GM12878 (cell line): Measurements from ENCODE around the gene SMPD2. TPM values are rescaled to one million over a fixed set of nuclear protein-coding genes. Genes with fewer than 3 reads are reported as not detected.

Source experiments
- ATAC-seq: fragments of 200-7000 bp; cut with Tn5 transposase; 3 replicates; pipeline ENCODE4 v1.9.1; 2020; ENCODE audit warnings: mild to moderate bottlenecking, moderate library complexity
- BruUV-seq: library from RNA; stranded (reverse); fragments of 400-500 nt; replicated peaks from 2 replicates; lab custom pipeline; 2021; lab: Mats Ljungman, UMichigan
- CTCF ChIA-PET: fragments of 300-600 bp; sonication (Branson Sonifier 250); formaldehyde crosslinking; extraction: SDS; loops from one replicate; lab custom pipeline; 2021; ENCODE audit warnings: inconsistent platforms; lab: Yijun Ruan, JAX
- POLR2A ChIA-PET: fragments of 350-600 bp; formaldehyde crosslinking; extraction: SDS; loops from one replicate; lab custom pipeline; 2021; ENCODE audit warnings: inconsistent platforms; lab: Charles Lee
- RAD21 ChIA-PET: fragments of 300-600 bp; sonication (Branson Sonifier 250); formaldehyde crosslinking; loops from one replicate; lab custom pipeline; 2023; ENCODE audit warnings: antibody characterized with exemption; ENCODE audit not compliant: unreplicated experiment; lab: Charles Lee
- SMC1A ChIA-PET: fragments of 300-600 bp; sonication (Branson Sonifier 250); formaldehyde crosslinking; loops from one replicate; lab custom pipeline; 2023; ENCODE audit not compliant: unreplicated experiment, uncharacterized antibody; lab: Charles Lee
- DNase-seq: peaks from one replicate; pipeline ENCODE4 v3.0.0-alpha.2; 2011; ENCODE audit warnings: low read depth, low spot score
- FAIRE-seq: peaks from 3 replicates; lab custom pipeline; 2011; peaks lifted over from hg19 to GRCh38; lab: Jason Lieb, UNC
- H2AFZ ChIP-seq: 2 replicates; pipeline ENCODE4 v1.6.0; 2011; ENCODE audit warnings: low read depth, low read length, control low read depth; ENCODE audit not compliant: control insufficient read depth
- H3K27ac ChIP-seq: 2 replicates; pipeline ENCODE4 v1.5.1; 2011; ENCODE audit warnings: control low read depth; ENCODE audit not compliant: control insufficient read depth, insufficient read depth
- H3K27me3 ChIP-seq, 2 experiments: replicated peaks in 1 of 2; 2 replicates each; pipeline versions ENCODE4 v1.6.0 to v1.6.1; 2011; ENCODE audit warnings: low read length in 1 of 2; ENCODE audit not compliant: control insufficient read depth in 2 of 2, insufficient read depth in 2 of 2
- H3K36me3 ChIP-seq, 2 experiments: 2 replicates each; pipeline ENCODE4 v1.5.1; 2011; ENCODE audit warnings: low read length in 1 of 2; ENCODE audit not compliant: control insufficient read depth in 2 of 2, insufficient read depth in 2 of 2
- H3K4me1 ChIP-seq: 2 replicates; pipeline ENCODE4 v1.6.1; 2011; ENCODE audit warnings: mild to moderate bottlenecking, low read length, moderate library complexity, mixed read lengths; ENCODE audit not compliant: control insufficient read depth, insufficient read depth
- H3K4me2 ChIP-seq: 2 replicates; pipeline ENCODE4 v1.6.0; 2011; ENCODE audit warnings: control low read depth; ENCODE audit not compliant: control insufficient read depth, insufficient read depth
- H3K4me3 ChIP-seq: fragments of 200-600 bp; sonication (generic); 2 replicates; pipeline ENCODE4 v1.5.1; 2016
- H3K79me2 ChIP-seq: 2 replicates; pipeline ENCODE4 v1.6.0; 2011; ENCODE audit warnings: low read length; ENCODE audit not compliant: control insufficient read depth, insufficient read depth
- H3K9ac ChIP-seq: 2 replicates; pipeline ENCODE4 v1.8.0; 2011; ENCODE audit warnings: low read length, control low read depth, mixed read lengths; ENCODE audit not compliant: control insufficient read depth, insufficient read depth
- H3K9me3 ChIP-seq: replicated peaks from 3 replicates; pipeline ENCODE4 v1.5.1; 2011; ENCODE audit warnings: mild to moderate bottlenecking, low read length; ENCODE audit not compliant: control insufficient read depth, insufficient read depth
- H4K20me1 ChIP-seq: 2 replicates; pipeline ENCODE4 v1.6.0; 2011; ENCODE audit not compliant: control insufficient read depth, insufficient read depth
- BCL11A ChIP-seq: IDR thresholded peaks from 2 replicates; pipeline ENCODE4 v1.6.1; 2011; ENCODE audit warnings: low read depth, low read length
- KLF5 ChIP-seq: fragments of 450-650 bp; IDR thresholded peaks from 2 replicates; pipeline ENCODE4 v1.6.1; 2014; ENCODE audit warnings: mild to moderate bottlenecking; ENCODE audit not compliant: partially characterized antibody
- MTA3 ChIP-seq: IDR thresholded peaks from 2 replicates; pipeline ENCODE4 v1.6.1; 2012; ENCODE audit warnings: low read length, inconsistent platforms, borderline replicate concordance
- MYC ChIP-seq: IDR thresholded peaks from 2 replicates; pipeline ENCODE4 v1.6.1; 2011; ENCODE audit warnings: mild to moderate bottlenecking, low read length, moderate library complexity, inconsistent platforms; ENCODE audit not compliant: insufficient read depth, insufficient replicate concordance, insufficient read length, severe bottlenecking
- NBN ChIP-seq: fragments of 450-650 bp; IDR thresholded peaks from 2 replicates; pipeline ENCODE4 v1.6.1; 2016
- NFYA ChIP-seq: IDR thresholded peaks from 2 replicates; pipeline ENCODE4 v1.6.1; 2011; ENCODE audit warnings: low read depth, mild to moderate bottlenecking, low read length, improper control_type of control experiment, borderline replicate concordance
- NR2C2 ChIP-seq: IDR thresholded peaks from 2 replicates; pipeline ENCODE4 v1.6.1; 2011; ENCODE audit warnings: borderline replicate concordance, low read depth; ENCODE audit not compliant: control insufficient read depth, insufficient read length
- SIX5 ChIP-seq: IDR thresholded peaks from 2 replicates; pipeline ENCODE4 v1.6.1; 2011; ENCODE audit warnings: mild to moderate bottlenecking, low read depth, low read length, moderate library complexity; ENCODE audit not compliant: severe bottlenecking
- SMAD1 ChIP-seq: fragments of 450-650 bp; IDR thresholded peaks from 2 replicates; pipeline ENCODE4 v1.6.1; 2018; ENCODE audit warnings: mild to moderate bottlenecking, low read depth; ENCODE audit not compliant: partially characterized antibody
- STAT3 ChIP-seq: IDR thresholded peaks from 2 replicates; pipeline ENCODE4 v1.6.1; 2011; ENCODE audit warnings: low read depth, low read length, improper control_type of control experiment
- ZZZ3 ChIP-seq: IDR thresholded peaks from 2 replicates; pipeline ENCODE4 v1.6.1; 2011; ENCODE audit warnings: low read depth; ENCODE audit not compliant: control insufficient read depth, insufficient read length
- WGBS: methylation state at CpG from one replicate; pipeline ENCODE4 v1.1.6; 2016; ENCODE audit warnings: low lambda C conversion rate; ENCODE audit not compliant: insufficient replicate concordance, insufficient coverage; ENCODE audit errors: missing lambda C conversion rate; 5-methylcytosine and 5-hydroxymethylcytosine counted together
- in situ Hi-C: fragments of 300-500 bp; cut with MboI; formaldehyde crosslinking; loops from 9 replicates; pipeline ENCODE4 v1.14.3; 2018; ENCODE audit warnings: mixed read lengths
- intact Hi-C: fragments of 100-400 bp; cut with micrococcal nuclease; formaldehyde crosslinking; loops from one replicate; pipeline ENCODE4 v1.14.2; 2022; ENCODE audit not compliant: unreplicated experiment
- polyA plus RNA-seq, 11 experiments: library from polyadenylated mRNA; depleted of rRNA in 4 of 11; unstranded in 6 of 11; stranded (reverse) in 5 of 11; fragments of >200 nt; fragmentation: Nextera tagmentation in 4 of 11; fragmentation: Illumina TruSeq in 1 of 11; extraction: Ambion mirVana in 4 of 11; extraction: Trizol in 1 of 11; gene quantifications; 1 replicate in 1 of 11; 2 replicates in 10 of 11; pipeline versions ENCODE4 v1.2.1 to v1.2.3, GENCODE V29; 2011 to 2016; ENCODE audit warnings: inconsistent platforms in 2 of 11, missing spikeins in 2 of 11, low read depth in 1 of 11
- total RNA-seq, 4 experiments: library from RNA; depleted of rRNA in 3 of 4; stranded (reverse); fragments of >200 nt in 3 of 4; fragmentation: Illumina TruSeq in 1 of 4; extraction: Trizol in 1 of 4; gene quantifications; 2 replicates each; pipeline versions ENCODE4 v1.2.1 to v1.2.3, GENCODE V29; 2013 to 2021
- TF ChIP-seq, protein P1 (sequence below): IDR thresholded peaks from 2 replicates; pipeline ENCODE4 v1.6.1; 2011; ENCODE audit warnings: mild to moderate bottlenecking, low read depth, low read length, moderate library complexity; ENCODE audit not compliant: insufficient replicate concordance
- TF ChIP-seq, protein P2 (sequence below): fragments of 450-650 bp; IDR thresholded peaks from 2 replicates; pipeline ENCODE4 v1.6.1; 2016; ENCODE audit warnings: mild to moderate bottlenecking
- TF ChIP-seq, protein P3 (sequence below): IDR thresholded peaks from 2 replicates; pipeline ENCODE4 v1.6.1; 2012; ENCODE audit warnings: improper control_type of control experiment, low read depth, low read length; ENCODE audit not compliant: insufficient replicate concordance

SMPD2 gene
- total and polyA plus RNA-seq, 10 of the 15 experiments (the other 5 are each of a cell fraction or from before 2014, with no cell fraction given), result 0.06 to 15.4 (median 9.7) TPM

GRCh38 chr6:109421184-109421583 lies 19.3 kb upstream of the SMPD2 start:
- Histone ChIP-seq H2AFZ (no peak overlapping the region), H3K27ac (no peak overlapping the region), H3K9ac (no peak overlapping the region), H3K27me3 (no peaks in the 10 kb centered on the region), H3K4me2 (no peak overlapping the region), H3K4me1 (no peaks in the 10 kb centered on the region), H3K36me3 (no peaks in the 10 kb centered on the region), H4K20me1 (no peaks in the 10 kb centered on the region), H3K4me3 (no peak overlapping the region), H3K79me2 (no peaks in the 10 kb centered on the region), H3K9me3 (no peaks in the 10 kb centered on the region)
- no peak for DNase-seq
- no TSS peak for BruUV-seq
- intact Hi-C loops, result no loop called here
- no peak for ATAC-seq
- in situ Hi-C loops, result no loop called here
- FAIRE-seq, result no peak
- WGBS, result 33% methylated on average over 1 of the region's 1 CpG
- POLR2A ChIA-PET, result no interaction called here
- TF ChIP-seq MTA3 (no peak), SMAD1 (no peak), NBN (no peak), NR2C2 (no peak), ZZZ3 (no peak), NFYA (no peak), KLF5 (no peak), SIX5 (no peak), MYC (no peak), STAT3 (no peak), BCL11A (no peak)
- TF ChIP-seq, protein P1, sequence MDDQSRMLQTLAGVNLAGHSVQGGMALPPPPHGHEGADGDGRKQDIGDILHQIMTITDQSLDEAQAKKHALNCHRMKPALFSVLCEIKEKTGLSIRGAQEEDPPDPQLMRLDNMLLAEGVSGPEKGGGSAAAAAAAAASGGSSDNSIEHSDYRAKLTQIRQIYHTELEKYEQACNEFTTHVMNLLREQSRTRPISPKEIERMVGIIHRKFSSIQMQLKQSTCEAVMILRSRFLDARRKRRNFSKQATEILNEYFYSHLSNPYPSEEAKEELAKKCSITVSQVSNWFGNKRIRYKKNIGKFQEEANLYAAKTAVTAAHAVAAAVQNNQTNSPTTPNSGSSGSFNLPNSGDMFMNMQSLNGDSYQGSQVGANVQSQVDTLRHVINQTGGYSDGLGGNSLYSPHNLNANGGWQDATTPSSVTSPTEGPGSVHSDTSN, result no peak
- TF ChIP-seq, protein P2, sequence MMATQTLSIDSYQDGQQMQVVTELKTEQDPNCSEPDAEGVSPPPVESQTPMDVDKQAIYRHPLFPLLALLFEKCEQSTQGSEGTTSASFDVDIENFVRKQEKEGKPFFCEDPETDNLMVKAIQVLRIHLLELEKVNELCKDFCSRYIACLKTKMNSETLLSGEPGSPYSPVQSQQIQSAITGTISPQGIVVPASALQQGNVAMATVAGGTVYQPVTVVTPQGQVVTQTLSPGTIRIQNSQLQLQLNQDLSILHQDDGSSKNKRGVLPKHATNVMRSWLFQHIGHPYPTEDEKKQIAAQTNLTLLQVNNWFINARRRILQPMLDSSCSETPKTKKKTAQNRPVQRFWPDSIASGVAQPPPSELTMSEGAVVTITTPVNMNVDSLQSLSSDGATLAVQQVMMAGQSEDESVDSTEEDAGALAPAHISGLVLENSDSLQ, result no peak
- TF ChIP-seq, protein P3, sequence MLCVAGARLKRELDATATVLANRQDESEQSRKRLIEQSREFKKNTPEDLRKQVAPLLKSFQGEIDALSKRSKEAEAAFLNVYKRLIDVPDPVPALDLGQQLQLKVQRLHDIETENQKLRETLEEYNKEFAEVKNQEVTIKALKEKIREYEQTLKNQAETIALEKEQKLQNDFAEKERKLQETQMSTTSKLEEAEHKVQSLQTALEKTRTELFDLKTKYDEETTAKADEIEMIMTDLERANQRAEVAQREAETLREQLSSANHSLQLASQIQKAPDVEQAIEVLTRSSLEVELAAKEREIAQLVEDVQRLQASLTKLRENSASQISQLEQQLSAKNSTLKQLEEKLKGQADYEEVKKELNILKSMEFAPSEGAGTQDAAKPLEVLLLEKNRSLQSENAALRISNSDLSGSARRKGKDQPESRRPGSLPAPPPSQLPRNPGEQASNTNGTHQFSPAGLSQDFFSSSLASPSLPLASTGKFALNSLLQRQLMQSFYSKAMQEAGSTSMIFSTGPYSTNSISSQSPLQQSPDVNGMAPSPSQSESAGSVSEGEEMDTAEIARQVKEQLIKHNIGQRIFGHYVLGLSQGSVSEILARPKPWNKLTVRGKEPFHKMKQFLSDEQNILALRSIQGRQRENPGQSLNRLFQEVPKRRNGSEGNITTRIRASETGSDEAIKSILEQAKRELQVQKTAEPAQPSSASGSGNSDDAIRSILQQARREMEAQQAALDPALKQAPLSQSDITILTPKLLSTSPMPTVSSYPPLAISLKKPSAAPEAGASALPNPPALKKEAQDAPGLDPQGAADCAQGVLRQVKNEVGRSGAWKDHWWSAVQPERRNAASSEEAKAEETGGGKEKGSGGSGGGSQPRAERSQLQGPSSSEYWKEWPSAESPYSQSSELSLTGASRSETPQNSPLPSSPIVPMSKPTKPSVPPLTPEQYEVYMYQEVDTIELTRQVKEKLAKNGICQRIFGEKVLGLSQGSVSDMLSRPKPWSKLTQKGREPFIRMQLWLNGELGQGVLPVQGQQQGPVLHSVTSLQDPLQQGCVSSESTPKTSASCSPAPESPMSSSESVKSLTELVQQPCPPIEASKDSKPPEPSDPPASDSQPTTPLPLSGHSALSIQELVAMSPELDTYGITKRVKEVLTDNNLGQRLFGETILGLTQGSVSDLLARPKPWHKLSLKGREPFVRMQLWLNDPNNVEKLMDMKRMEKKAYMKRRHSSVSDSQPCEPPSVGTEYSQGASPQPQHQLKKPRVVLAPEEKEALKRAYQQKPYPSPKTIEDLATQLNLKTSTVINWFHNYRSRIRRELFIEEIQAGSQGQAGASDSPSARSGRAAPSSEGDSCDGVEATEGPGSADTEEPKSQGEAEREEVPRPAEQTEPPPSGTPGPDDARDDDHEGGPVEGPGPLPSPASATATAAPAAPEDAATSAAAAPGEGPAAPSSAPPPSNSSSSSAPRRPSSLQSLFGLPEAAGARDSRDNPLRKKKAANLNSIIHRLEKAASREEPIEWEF, result no peak
- SMC1A ChIA-PET, result no interaction called here
- RAD21 ChIA-PET, result no interaction called here
- CTCF ChIA-PET, result no interaction called here
